Daoy (cell line): ENCODE measurements around the gene CDPF1. TPM values are rescaled to one million over a fixed set of nuclear protein-coding genes. Genes with fewer than 3 reads are reported as not detected.

ENCODE experiments used
- DNase-seq: peaks from one replicate; pipeline ENCODE4 v3.0.0-alpha.2; 2015; ENCODE audit warnings: low read depth
- total RNA-seq: library from RNA; depleted of rRNA; stranded (reverse); fragments of >200 nt; shearing (Covaris generic); gene quantifications from 2 replicates; pipeline ENCODE4 v1.2.3, GENCODE V29; 2014; rRNA removed

The CDPF1 gene
- 14.3 and 19.9 TPM in 2 replicates for total RNA-seq

GRCh38 chr22:46250035-46250782 lies at the start of gene CDPF1:
TSS of gene CDPF1 (minus strand) at chr22:46250293. CDS start at chr22:46248284, 2,009 bp downstream.
- DNase-seq: peak; percentile 95

- DNase-seq: no peak
Measured at GRCh38 chr22:46299101-46299500, 49.0 kb upstream of the CDPF1 start.

GRCh38 chr22:46297151-46297812 lies 47.2 kb upstream of the CDPF1 start:
- peak; percentile 69 for DNase-seq

- DNase-seq: peak; percentile 99
Measured at GRCh38 chr22:46296257-46297150, 46.4 kb upstream of the CDPF1 start, which contains the start of gene GTSE1. TSS of gene GTSE1 (plus strand) at chr22:46296870. CDS start at chr22:46297401, 531 bp downstream.

GRCh38 chr22:46295277-46295971 lies 45.3 kb upstream of the CDPF1 start:
- no peak for DNase-seq

GRCh38 chr22:46294784-46295183 lies 44.7 kb upstream of the CDPF1 start:
- no peak for DNase-seq

- no peak for DNase-seq
Measured at GRCh38 chr22:46293577-46294260, 43.6 kb upstream of the CDPF1 start.

GRCh38 chr22:46292732-46293131 lies 42.6 kb upstream of the CDPF1 start:
- DNase-seq: no peak

- no peak for DNase-seq
Measured at GRCh38 chr22:46292173-46292572, 42.1 kb upstream of the CDPF1 start.

- DNase-seq: no peak
Measured at GRCh38 chr22:46290843-46291785, 41.0 kb upstream of the CDPF1 start.

GRCh38 chr22:46290121-46290842 lies 40.2 kb upstream of the CDPF1 start:
- DNase-seq: no peak

GRCh38 chr22:46289244-46289891 lies 39.3 kb upstream of the CDPF1 start:
- no peak for DNase-seq

- DNase-seq: no peak
Measured at GRCh38 chr22:46288846-46289243, 38.8 kb upstream of the CDPF1 start.

GRCh38 chr22:46287873-46288751 lies 38.0 kb upstream of the CDPF1 start:
- DNase-seq: peak; percentile 10

GRCh38 chr22:46286941-46287872 lies 37.1 kb upstream of the CDPF1 start:
- no peak for DNase-seq

GRCh38 chr22:46286006-46286405 lies 35.9 kb upstream of the CDPF1 start:
- DNase-seq: no peak
